ENCODE data around the gene UBTF.

Gene UBTF

GRCh38 chr17:44184212-44184810 is 35.2 kb downstream of the UBTF start:
- H3K4me3 ChIP-seq = no peak overlapping the region
- no peak overlapping the region for H3K27ac ChIP-seq

DNA sequence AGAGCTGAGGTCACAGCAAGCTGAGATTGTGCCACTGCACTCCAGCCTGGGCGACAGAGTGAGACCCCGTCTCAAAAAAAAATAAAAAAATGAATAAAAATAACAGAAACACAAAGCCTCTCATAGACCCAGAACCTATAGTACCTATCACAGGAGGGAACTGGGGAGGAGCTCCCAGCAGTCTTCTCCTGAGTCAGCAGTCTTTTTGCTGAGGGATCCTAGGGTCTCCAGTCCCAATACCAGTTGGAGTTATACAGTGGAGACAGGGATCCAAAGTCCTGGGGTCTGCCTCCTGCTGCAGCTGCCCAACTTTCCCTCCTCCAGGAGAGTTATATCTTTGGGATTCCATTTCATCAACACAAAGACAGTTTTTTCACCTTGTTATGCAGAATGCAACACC is 36.5 kb downstream of the UBTF start:
- no peak overlapping the region for H3K4me3 ChIP-seq
- no peak overlapping the region for H3K27ac ChIP-seq

DNA sequence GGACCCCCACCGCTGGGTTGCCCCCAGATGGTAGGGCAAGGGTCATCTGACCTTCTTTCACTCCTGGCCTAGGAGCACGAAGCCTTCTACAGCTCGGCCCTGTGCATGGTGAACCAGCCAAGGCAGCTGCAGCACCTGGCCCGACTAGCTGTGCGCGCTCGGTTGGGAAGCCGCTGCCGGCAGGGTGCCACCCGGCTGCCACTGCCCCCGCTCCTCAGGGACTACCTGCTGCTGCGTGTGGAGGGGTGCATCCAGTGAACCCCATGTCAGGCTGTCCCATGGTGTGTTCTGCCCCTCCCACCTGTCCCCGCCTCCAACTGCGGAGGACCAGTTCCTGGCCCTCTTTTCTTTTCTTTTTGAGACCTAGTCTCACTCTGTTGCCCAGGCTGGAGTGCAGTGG is 41.3 kb downstream of the UBTF start:
- H3K4me3 ChIP-seq = no peak overlapping the region
- H3K27ac ChIP-seq = no peak overlapping the region

DNA sequence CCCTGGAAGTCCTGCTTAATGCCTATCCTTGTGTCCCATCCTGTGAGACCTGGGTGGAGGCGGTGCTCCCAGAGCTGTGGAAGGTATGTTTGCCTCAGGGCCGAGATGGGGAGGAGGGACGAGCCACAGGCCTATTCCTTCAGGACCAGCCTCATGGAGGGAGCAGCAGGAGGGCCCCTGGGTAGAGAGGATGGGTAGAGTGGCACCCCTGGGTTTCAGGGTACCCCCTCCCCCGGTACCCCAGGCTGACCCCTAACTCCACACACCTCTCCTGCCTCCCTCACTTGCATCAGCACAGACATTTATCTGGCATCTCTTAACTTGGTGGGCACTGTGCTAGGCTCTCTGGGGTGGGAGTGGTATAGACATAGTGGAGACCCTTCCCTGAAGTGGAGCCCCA is 41.8 kb downstream of the UBTF start:
- no peak overlapping the region for H3K27ac ChIP-seq
- H3K4me3 ChIP-seq = no peak overlapping the region

- H3K4me3 ChIP-seq = no peak overlapping the region
- no peak overlapping the region for H3K27ac ChIP-seq
Observed at GRCh38 chr17:44176671-44177501, 42.6 kb downstream of the UBTF start.

DNA sequence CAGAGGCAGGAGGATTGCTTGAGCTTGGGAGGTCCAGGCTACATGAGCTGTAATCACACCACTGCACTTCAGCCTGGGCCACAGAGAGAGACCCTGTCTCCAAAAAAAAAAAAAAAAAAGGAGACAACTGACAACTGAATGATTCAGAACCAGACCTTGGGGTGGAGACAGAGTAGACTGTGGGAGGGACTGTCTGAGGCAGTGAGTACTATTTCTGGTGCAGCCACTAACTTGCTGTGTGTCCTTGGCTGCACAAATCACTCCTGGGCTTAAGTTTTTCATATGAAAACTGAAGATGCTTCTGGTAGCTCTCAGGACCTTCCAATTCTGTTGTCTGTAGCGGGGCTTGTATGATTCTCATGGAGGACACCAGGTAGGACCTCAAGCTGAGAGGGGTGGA is 43.2 kb downstream of the UBTF start:
- no peak overlapping the region for H3K27ac ChIP-seq
- H3K4me3 ChIP-seq = no peak overlapping the region

GRCh38 chr17:44174427-44174826 is 45.0 kb downstream of the UBTF start:
- H3K27ac ChIP-seq = no peak overlapping the region

DNA sequence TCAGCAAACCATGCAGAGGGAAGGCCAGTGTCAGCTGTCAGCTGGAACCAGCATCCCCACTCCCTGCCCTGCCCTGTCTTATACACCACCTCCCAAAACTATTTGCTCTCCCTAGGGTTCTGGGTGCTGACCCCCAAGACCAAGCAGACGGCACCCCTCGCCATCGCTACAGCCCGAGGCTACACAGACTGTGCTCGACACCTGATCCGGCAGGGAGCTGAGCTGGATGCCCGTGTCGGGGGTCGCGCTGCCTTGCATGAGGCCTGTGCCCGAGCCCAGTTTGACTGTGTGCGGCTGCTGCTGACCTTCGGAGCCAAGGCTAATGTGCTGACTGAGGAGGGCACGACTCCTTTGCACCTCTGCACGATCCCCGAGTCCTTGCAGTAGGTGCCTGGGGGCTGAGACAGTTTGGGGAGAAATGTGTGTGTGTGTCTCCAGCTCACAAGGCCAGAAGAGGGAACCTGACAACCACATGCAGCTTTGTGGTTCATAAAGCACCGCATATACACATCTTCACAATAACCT is 47.5 kb downstream of the UBTF start:
- H3K4me3 ChIP-seq = no peak overlapping the region
- H3K27ac ChIP-seq = no peak overlapping the region

More at GRCh38 chr17:44174427-44174826, 45.0 kb downstream of the UBTF start:
- H3K4me3 ChIP-seq = no peak overlapping the region

DNA sequence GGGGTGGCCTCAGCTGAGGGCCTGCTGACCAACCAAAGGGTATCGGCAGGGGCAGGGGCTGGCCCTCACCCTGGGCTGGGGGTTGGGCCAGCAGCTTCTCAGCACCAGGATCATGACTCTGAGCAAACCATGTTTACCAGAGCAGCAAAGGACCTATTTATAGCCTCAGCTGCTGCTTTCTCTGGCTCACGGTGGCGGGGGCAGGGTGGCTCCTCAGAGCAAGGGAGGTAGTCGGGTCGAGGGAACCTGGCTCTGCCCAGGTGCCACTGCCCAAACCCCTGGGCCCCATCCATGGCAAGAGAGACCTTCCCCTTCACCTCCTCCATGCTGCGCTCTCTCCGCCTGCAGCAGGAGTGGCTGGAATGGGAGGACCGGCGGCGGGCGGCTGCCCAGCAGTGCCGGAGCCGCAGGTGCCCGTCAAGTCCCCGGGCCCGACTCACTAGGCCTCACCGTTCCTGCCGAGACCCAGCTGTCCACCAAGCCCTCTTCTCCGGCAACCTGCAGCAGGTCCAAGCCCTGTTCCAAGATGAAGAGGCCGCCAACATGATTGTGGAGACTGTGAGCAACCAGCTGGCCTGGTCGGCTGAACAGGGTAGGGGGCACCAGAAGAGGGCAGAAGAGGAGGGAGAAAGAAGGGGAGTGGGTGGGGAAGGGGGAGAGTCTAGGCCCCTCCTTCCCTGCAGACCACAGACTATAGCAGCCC is 48.8 kb downstream of the UBTF start, which contains the start of gene ASB16:
Gene ASB16, plus strand, starts transcription at position 206 of the 703 bp plus-strand sequence. Its CDS starts 86 bp downstream, at position 292.
- no peak within 1 kb of the TSS for H3K4me3 ChIP-seq

GRCh38 chr17:44170135-44170498 is 49.4 kb downstream of the UBTF start:
- H3K27ac ChIP-seq = no peak overlapping the region

More for the DNA sequence above, 48.8 kb downstream of the UBTF start, which contains the start of gene ASB16:
- no peak within 1 kb of the TSS for H3K27ac ChIP-seq

DNA sequence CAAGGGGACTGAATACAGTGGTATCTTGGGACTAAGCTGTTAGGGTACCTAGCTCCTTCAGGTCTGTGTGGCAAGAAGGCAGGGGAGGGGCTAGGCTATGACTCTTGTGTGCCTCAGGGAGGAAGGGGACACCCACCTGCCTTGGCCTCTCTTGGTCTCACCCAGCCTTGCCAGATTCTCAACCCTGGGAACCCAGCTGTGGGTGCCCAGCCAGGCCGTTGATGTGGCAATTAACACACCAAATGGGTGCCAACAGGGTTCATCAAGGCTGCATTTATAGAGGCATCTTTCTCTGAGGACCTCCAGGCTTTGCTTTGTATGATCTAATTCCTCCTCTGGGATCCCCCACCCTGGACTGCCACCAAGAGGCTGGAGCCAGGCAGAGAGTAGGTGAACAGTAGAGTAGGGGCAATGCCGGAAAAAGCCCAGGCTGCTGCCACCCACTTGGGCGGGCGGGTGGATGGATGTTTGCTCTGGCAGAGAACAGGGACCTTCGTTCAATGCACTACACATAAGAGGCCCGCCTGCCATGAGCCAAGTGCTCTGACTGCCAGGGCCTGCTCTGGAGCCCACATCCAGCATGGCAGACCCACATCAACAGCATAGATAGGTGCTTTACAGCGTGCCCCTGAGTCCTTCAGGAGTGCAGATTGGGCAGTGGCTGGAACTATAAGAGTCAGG is 52.2 kb downstream of the UBTF start:
- Histone ChIP-seq H3K27ac (no peak overlapping the region), H3K4me3 (no peak overlapping the region)

More at GRCh38 chr17:44170135-44170498, 49.4 kb downstream of the UBTF start:
- H3K4me3 ChIP-seq = no peak overlapping the region

GRCh38 chr17:44164476-44164875 is 55.0 kb downstream of the UBTF start:
- H3K27ac ChIP-seq = no peak overlapping the region
- H3K4me3 ChIP-seq = no peak overlapping the region

- H3K4me3 ChIP-seq = no peak overlapping the region
- no peak overlapping the region for H3K27ac ChIP-seq
Observed at GRCh38 chr17:44159519-44160210, 59.8 kb downstream of the UBTF start.

- H3K27ac ChIP-seq = no peak overlapping the region
- H3K4me3 ChIP-seq = no peak overlapping the region
Observed at GRCh38 chr17:44155488-44155887, 64.0 kb downstream of the UBTF start.

Measured in skin epidermis (tissue), 12 donors.